Measurements from ENCODE around the gene SAMD10.
"Not testable (repeated sequence)": the region's sequence is repeated elsewhere in the genome, so short reads cannot be mapped to it uniquely, and the experiment has no call there.

Gene SAMD10

DNA sequence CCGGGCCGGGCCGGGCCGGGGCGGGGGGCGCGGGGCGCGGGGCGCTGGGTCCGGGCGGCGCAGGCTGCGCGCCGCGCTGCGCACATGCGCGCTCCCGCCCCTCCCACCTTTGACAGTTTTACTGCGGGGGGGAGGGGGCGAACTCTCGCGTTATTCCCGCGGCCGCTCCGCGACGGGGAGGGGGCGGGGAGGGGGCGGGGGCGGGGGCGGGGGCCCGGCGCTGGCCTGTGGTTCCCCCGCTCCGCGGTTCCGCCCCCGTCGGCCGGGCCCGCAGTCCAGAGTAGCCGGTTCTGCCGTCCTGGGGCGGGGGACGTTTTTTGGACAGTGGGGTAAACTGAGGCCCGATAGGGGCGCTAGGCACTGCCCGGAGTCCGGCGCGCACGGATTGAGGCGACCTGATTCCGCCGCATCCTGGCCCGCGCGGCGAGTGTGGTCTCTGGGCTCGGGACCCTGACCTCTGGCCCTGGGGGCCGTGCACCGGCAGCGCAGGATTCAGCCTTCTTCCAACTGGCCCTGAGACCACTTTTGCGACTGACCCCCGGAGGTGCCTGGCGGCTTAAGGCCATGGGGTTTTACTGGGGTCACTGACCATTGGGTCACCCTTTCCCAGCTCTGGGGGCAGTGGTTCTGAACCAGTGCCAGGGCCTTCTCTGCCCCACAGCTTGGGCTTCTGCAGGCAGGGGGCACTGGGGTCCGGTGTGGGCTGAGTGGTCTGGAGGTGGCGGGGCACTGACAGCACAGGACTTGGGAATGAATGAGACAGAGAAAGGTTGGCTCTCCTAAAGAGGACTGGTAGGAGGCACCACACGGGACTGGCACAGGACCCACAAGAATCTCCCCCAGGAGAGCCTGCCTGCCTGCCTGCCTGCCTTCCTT lies 9.4 kb downstream of the SAMD10 start, which contains the start of gene ZNF512B:
Gene ZNF512B, minus strand, starts transcription at position 93 of the 876 bp plus-strand sequence. CDS start 1,980 bp downstream, outside the sequence.
- DNase-seq (ENCODE audit: low read depth in 1 of 2, low spot score in 1 of 2): no peak

DNA sequence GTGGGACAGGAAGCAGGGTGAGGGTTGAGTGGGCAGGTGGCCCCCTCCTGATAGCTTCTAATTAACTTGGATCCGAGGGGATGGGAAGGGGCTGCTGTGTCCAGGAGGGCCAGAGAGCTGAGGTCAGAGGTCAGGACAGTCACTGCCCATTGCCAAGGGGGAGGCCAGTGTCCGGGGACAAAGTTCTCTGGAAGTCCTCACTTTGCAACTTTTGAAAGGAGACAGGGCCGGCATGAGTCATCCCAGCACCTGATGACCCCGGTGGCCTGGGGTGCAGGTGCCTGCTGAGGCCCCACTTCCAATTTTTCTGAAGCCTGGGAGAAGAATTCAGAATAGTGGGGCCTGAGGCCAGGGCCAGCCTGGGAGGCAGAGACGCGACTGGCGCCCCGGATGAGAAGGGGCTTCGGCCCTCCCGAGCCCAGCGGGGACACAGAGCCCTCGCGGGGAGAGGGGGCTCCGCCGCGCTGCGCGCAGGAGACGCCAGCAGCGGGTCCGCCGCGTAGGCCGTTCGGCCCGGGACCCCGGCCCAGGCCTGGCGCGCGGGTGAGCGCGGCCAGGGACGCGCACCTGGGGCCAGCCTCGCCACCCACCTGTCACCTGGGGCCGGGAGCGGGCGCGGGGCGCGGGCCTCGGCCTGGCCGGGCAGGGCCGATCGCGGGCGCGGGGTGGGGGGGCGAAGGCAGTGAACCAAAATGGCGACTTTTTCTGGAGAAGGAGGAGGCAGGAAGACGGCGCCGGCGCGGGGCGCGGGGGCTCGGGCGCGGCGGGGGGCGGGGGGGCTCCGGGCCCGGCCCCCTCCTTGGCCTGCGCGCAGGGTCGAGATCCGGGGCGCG lies 10.3 kb downstream of the SAMD10 start:
- DNase-seq (ENCODE audit: low read depth in 1 of 2, low spot score in 1 of 2): no peak

DNA sequence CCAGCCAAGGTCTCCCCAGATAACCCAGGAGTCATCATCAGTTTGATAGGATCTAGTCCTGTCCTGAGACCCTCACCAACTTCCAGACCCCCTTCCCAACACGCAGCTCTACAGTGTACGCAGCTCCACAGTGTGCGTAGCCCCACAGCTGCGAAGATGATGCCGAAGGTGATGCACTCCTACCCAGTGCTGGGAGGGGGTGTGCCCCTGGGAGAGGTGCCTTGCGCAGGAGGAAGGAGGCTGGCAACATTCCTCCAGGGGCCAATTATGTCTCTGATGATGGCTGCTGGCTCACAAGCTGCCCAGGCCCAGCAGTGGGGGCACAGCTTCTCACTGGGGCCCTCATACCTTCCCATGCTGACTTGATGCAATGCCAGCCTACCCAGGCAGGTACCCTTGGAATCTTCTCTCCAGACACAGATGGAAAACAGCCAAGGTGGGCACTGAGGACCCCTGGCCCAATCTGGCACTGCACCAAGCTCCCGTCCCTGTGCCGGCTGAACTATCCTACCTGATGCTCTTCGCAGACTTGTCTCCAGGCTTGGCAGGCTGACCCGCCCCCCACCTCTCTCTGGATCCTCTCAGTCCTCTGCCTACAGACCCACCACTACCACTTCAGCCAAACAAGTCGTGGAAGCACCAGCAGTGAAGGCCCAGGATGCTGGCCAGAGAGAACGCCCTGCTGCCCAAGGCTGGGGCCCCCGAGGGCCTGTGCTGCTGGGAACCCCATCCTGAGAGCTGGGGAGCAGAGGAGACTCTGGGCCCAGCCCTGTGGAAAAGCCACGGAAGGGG lies 11.1 kb downstream of the SAMD10 start:
- no peak for DNase-seq (ENCODE audit: low read depth in 1 of 2, low spot score in 1 of 2)

- DNase-seq (ENCODE audit: low read depth in 1 of 2, low spot score in 1 of 2): no peak
These were observed 11.9 kb downstream of the SAMD10 start for GRCh38 chr20:63967330-63968135.

DNA sequence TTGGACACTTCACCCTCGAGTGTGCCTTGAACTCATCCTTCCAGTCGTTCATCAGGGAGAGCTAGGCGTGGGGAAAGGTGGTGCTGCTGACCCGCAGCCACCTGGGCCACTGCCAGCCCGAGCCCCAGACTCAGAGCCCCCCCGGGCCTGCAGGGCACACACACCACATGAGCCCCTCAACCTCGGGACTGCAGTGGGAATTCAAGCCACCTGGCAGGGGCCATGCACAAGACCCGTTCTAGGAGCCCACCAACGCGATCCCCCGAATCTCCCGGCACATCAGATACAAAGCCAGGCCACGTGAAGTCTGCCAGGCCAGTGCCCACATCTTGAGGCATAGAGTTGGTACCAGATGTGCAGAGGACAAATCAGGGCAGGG lies 12.5 kb downstream of the SAMD10 start:
- no peak for DNase-seq (ENCODE audit: low read depth in 1 of 2, low spot score in 1 of 2)

DNA sequence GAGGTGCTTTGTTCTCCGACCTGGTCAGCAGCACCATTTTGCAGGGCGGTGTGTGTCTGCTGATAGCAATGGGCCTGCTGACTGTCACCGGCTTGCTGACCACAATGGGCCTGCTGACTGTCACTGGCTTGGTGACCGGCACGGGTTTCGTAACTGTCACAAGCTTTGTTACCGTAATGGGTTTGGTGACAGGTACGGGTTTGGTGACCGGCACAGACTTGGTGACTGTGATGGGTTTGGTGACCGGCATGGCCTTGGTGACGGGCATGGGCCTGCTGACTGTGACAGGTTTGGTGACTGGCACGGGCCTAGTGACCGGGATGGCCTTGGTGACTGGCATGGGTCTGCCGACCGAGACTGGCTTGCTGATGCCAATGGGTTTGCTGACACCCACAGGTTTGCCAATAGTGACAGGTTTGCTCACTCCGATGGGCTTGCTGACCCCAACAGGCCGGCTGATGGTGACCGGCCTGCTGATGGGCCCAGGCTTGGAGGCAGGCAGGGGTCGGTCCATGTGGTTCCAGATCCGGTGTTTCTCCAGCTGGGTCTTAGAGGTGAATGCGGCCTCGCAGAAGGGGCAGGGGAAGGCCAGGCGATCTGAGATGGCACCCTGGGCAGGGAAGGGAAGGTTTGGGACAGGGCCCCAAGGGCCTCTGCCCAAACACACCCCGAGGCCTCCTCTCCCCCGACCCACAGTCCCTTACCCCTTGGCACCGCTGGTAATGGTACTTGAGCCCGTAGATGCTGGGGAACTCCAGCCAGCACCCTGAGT lies 13.1 kb downstream of the SAMD10 start:
- no peak for DNase-seq (ENCODE audit: low read depth in 1 of 2, low spot score in 1 of 2)

- no peak for DNase-seq (ENCODE audit: low read depth in 1 of 2, low spot score in 1 of 2)
These were observed 15.0 kb downstream of the SAMD10 start for GRCh38 chr20:63964412-63964811.

- DNase-seq (ENCODE audit: low read depth in 1 of 2, low spot score in 1 of 2): no peak
These were observed 15.6 kb downstream of the SAMD10 start for GRCh38 chr20:63963784-63964301.

GRCh38 chr20:63963348-63963741 lies 16.1 kb downstream of the SAMD10 start:
- DNase-seq (ENCODE audit: low read depth in 1 of 2, low spot score in 1 of 2): no peak

DNA sequence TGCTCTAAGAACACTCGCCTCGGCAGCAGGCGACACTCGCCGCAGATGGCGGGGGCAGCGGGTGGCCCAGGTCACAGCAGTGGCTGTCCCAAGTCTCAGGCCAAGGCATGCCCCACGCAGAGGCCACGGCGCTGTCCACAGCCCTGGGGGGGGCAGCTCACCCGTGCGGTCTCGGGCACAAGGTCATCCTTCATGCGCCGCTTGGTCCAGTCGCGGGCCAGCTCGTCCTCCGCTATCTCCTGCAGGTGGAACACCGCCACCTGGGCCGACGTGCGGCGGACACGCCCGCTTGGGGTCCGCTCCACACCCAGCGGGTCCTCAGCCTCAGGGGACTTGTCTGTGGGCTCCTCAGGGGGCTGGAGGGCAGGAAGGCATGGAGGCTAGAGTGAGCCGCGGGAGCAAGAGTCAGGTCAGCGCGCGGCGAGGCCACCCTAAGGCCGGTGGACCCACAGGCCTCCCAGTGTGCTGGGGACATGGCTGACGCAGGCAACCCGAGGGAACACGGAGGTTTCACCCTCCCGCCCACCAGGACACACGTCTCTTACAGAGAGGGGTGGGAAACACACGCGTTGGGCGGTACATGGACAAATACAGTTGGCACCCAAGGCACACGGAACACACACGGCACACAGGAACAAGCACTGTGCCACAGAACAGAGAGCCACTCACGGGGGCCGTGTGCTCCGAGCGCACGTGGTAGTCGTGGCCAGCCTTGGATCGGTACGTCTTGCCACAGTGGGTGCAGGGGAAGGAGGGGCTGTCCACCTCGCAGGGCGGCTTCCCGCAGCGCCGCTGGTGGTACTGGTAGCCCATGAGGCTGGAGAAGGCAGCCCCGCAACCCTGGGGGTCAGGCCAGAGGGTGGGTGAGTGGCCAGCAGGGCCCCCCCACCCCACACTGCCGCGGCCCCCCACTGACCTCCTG lies 16.8 kb downstream of the SAMD10 start:
- no peak for DNase-seq (ENCODE audit: low read depth in 1 of 2, low spot score in 1 of 2)

DNA sequence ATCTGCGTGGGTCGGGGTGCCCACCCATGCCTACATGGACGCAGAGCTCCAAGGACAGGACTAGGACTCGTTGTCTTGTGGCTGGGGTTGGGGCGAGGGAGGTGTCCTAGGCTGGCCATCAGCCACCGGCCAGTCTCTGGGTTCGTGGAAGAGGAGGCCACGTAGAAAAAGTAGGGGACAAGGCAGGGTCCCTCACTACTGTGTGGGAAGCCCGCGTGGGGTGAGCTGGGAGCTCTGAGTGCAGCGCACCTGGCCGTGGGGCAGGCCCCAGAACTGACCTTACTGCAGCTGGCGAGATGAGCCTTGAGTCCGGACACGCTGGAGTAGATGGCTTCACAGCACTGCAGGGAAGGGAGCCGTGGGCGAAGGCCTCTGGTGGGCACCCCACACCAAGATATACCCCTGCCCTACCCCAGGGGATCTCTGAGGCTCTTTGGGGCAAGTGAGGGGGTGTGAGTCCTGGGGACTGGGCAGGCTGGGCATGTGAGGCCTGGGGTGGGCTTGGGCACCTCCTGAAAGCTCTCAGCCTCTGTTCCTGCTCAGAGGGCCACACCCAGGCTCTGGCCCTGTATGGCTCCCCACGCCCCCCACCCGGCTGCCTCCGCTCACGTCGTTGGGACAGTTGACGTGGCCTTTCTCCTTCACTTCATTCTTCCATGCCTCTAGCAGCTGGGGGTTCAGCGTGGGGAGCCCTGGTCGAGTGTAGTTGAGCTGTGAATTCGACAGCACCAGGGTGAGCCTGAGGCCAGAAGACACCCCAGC lies 17.6 kb downstream of the SAMD10 start:
- DNase-seq (ENCODE audit: low read depth in 1 of 2, low spot score in 1 of 2): no peak

GRCh38 chr20:63960654-63961621 lies 18.5 kb downstream of the SAMD10 start:
- DNase-seq (ENCODE audit: low read depth in 1 of 2, low spot score in 1 of 2): not testable (repeated sequence)

- no peak for DNase-seq (ENCODE audit: low read depth in 1 of 2, low spot score in 1 of 2)
These were observed 19.8 kb downstream of the SAMD10 start for GRCh38 chr20:63959699-63960075.

DNA sequence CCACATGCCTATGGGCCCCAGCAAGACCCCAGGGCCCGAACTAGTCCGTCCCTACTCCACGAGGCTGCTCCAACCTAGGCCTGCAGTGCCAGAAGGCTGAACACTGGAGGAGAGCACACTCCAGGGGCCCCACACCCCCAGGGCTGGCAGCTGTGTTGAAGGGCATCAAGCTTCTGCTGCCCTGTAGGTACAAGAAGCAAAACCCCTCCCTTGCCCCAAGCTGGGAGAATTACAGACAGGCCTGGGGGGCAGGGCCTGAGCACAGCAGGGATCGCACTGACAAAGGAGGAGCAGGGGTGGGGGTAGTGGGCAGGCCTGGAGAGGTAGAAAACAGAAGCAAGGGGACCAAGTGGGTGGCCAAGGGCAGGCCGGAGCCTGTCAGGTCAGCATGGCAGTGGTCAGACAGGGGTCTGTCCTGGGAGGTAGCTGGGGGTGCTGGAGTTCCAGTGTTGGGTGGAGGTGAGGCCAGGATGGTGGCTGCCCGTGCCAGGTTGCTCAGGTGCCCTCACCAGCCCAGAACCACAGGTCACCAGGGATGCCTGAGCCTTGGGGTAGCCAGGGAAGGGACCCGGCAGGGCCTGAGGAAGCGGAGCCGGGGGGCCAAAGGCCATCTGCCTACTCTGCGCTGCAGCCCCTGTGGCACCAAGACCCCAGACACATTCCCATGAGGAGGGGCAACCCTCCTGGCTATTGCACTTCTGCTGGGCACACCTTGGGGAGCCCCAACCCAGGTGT lies 20.3 kb downstream of the SAMD10 start:
- DNase-seq (ENCODE audit: low read depth in 1 of 2, low spot score in 1 of 2): no peak

DNA sequence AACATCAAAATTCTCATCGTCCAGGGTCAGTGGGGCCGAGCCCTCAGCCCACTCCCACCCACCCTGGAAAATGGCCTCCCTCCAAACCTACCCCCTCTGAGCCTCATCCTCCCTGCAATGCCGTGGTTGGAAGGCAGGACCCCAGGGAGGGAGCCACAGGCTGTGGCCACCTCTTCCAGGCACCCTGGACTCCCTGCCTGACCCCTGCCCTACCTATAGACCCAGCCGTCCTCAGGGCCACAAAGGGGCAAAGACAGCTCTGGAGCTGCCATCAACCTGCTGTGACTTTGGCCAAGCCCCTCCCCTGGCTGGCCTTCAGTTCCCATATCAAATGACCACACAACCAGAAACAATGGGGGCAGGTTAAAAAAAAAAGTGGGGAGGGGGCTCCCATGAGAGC lies 21.0 kb downstream of the SAMD10 start:
- no peak for DNase-seq (ENCODE audit: low read depth in 1 of 2, low spot score in 1 of 2)

All from activated CD4-positive, alpha-beta T cell treated with anti-CD3 and anti-CD28 coated beads, Interleukin-2, amount 50 U/mL, for 24 hours (primary cell).